WTC11 (cell line): Measurements from ENCODE around the gene SLC34A1. TPM values are rescaled to one million over a fixed set of nuclear protein-coding genes. Genes with fewer than 3 reads are reported as not detected.
A peak's percentile ranks its signal among the peaks of the same experiment; 100 is the strongest.

Experiments used
- ATAC-seq: fragments of 200-7000 bp; cut with Tn5 transposase; 2 replicates; pipeline ENCODE4 v1.10.0; 2021; ENCODE audit warnings: mild to moderate bottlenecking, moderate library complexity
- CTCF ChIA-PET: fragments of 300-600 bp; sonication (Branson Sonifier 250); formaldehyde crosslinking; loops from one replicate; lab custom pipeline; 2021; ENCODE audit warnings: antibody characterized with exemption; lab: Charles Lee
- POLR2A ChIA-PET: fragments of 350-600 bp; sonication (Branson Sonifier 250); formaldehyde crosslinking; loops from one replicate; lab custom pipeline; 2021; ENCODE audit warnings: antibody characterized with exemption; lab: Charles Lee
- DNase-seq: peaks from one replicate; pipeline ENCODE4 v3.0.0; 2021; ENCODE audit warnings: low spot score
- H3K27ac Mint-ChIP-seq: 2 replicates; pipeline ENCODE4 v1.8.0; 2021; ENCODE audit warnings: mixed read lengths
- H3K27me3 Mint-ChIP-seq: 2 replicates; pipeline ENCODE4 v1.8.0; 2021; ENCODE audit warnings: low read depth, mild to moderate bottlenecking, moderate library complexity, mixed read lengths
- H3K36me3 Mint-ChIP-seq: 2 replicates; pipeline ENCODE4 v1.8.0; 2021; ENCODE audit warnings: mixed read lengths
- H3K4me1 Mint-ChIP-seq: 2 replicates; pipeline ENCODE4 v1.8.0; 2022; ENCODE audit warnings: mixed read lengths
- H3K4me3 Mint-ChIP-seq: 2 replicates; pipeline ENCODE4 v1.8.0; 2021; ENCODE audit warnings: mild to moderate bottlenecking, moderate library complexity, mixed read lengths
- H3K9me3 Mint-ChIP-seq: 2 replicates; pipeline ENCODE4 v1.8.0; 2021; ENCODE audit warnings: mixed read lengths
- AR ChIP-seq: fragments of 250-450 bp; sonication (Bioruptor Pico); IDR thresholded peaks from 2 replicates; pipeline ENCODE4 v1.9.0; 2021; ENCODE audit warnings: mild to moderate bottlenecking
- ATF2 ChIP-seq: sonication (generic); formaldehyde crosslinking; IDR thresholded peaks from 2 replicates; pipeline ENCODE4 v1.8.1; 2022; ENCODE audit warnings: low read depth, missing genetic modification reagents, borderline replicate concordance
- ATF3 ChIP-seq: sonication (generic); formaldehyde crosslinking; conservative IDR thresholded peaks from 2 replicates; pipeline ENCODE4 v1.8.1; 2022; ENCODE audit warnings: mild to moderate bottlenecking, missing genetic modification reagents
- CREB1 ChIP-seq: sonication (generic); formaldehyde crosslinking; IDR thresholded peaks from 2 replicates; pipeline ENCODE4 v1.8.0; 2023; ENCODE audit warnings: mild to moderate bottlenecking, missing genetic modification reagents
- CTCF ChIP-seq: fragments of 200-600 bp; IDR thresholded peaks from 2 replicates; pipeline ENCODE4 v1.8.0; 2022; ENCODE audit warnings: antibody characterized with exemption
- E2F5 ChIP-seq: sonication (generic); formaldehyde crosslinking; IDR thresholded peaks from 2 replicates; pipeline ENCODE4 v1.8.1; 2022; ENCODE audit warnings: mild to moderate bottlenecking, moderate library complexity, missing genetic modification reagents
- ELF4 ChIP-seq: sonication (generic); formaldehyde crosslinking; IDR thresholded peaks from 2 replicates; pipeline ENCODE4 v1.8.1; 2022; ENCODE audit warnings: low read depth, mild to moderate bottlenecking, moderate library complexity, missing genetic modification reagents
- GRHL2 ChIP-seq: fragments of 250-450 bp; sonication (Bioruptor Pico); IDR thresholded peaks from 2 replicates; pipeline ENCODE4 v1.8.0; 2022; ENCODE audit warnings: mild to moderate bottlenecking, moderate library complexity; ENCODE audit not compliant: insufficient replicate concordance, severe bottlenecking
- IRF1 ChIP-seq: sonication (generic); formaldehyde crosslinking; IDR thresholded peaks from 2 replicates; pipeline ENCODE4 v1.8.0; 2023; ENCODE audit warnings: missing genetic modification reagents
- NFE2L1 ChIP-seq: sonication (generic); formaldehyde crosslinking; IDR thresholded peaks from 2 replicates; pipeline ENCODE4 v1.8.1; 2023; ENCODE audit warnings: missing genetic modification reagents
- NFYB ChIP-seq: sonication (generic); formaldehyde crosslinking; conservative IDR thresholded peaks from 2 replicates; pipeline ENCODE4 v1.8.0; 2022; ENCODE audit warnings: low read depth, missing genetic modification reagents
- NR1H2 ChIP-seq: sonication (generic); formaldehyde crosslinking; IDR thresholded peaks from 2 replicates; pipeline ENCODE4 v1.9.0; 2021; ENCODE audit warnings: mild to moderate bottlenecking, moderate library complexity, missing genetic modification reagents
- NR2C2 ChIP-seq: sonication (generic); formaldehyde crosslinking; IDR thresholded peaks from 2 replicates; pipeline ENCODE4 v1.8.0; 2022; ENCODE audit warnings: mild to moderate bottlenecking, missing genetic modification reagents
- PREB ChIP-seq: sonication (generic); formaldehyde crosslinking; IDR thresholded peaks from 2 replicates; pipeline ENCODE4 v1.8.1; 2022; ENCODE audit warnings: mild to moderate bottlenecking, missing genetic modification reagents, moderate library complexity, borderline replicate concordance
- SMAD4 ChIP-seq: sonication (generic); formaldehyde crosslinking; IDR thresholded peaks from 2 replicates; pipeline ENCODE4 v1.8.0; 2022; ENCODE audit warnings: mild to moderate bottlenecking, missing genetic modification reagents
- SOX15 ChIP-seq: fragments of 250-450 bp; sonication (Bioruptor Pico); IDR thresholded peaks from 2 replicates; pipeline ENCODE4 v1.9.0; 2021; ENCODE audit warnings: mild to moderate bottlenecking
- ZNF121 ChIP-seq: sonication (generic); formaldehyde crosslinking; IDR thresholded peaks from 2 replicates; pipeline ENCODE4 v1.8.0; 2023; ENCODE audit warnings: missing genetic modification reagents
- ZNF219 ChIP-seq: sonication (generic); formaldehyde crosslinking; IDR thresholded peaks from 2 replicates; pipeline ENCODE4 v1.8.0; 2023; ENCODE audit warnings: missing genetic modification reagents, mild to moderate bottlenecking, borderline replicate concordance
- ZNF232 ChIP-seq: sonication (generic); formaldehyde crosslinking; IDR thresholded peaks from 2 replicates; pipeline ENCODE4 v1.8.0; 2022; ENCODE audit warnings: mild to moderate bottlenecking, missing genetic modification reagents
- total RNA-seq: library from RNA; stranded (reverse); gene quantifications from 3 replicates; pipeline ENCODE4 v1.2.3, GENCODE V29; 2021

The SLC34A1 gene
- total RNA-seq, 1 experiment from 2014 or later = not detected

- TF ChIP-seq ZNF121 (no peak), AR (CRISPR knock-in tag) (no peak), ATF2 (CRISPR knock-in tag) (no peak), NR2C2 (CRISPR knock-in tag) (no peak), ELF4 (no peak)
- TF ChIP-seq, all 79 proteins: peak for 0
These were observed 55.4 kb downstream of the SLC34A1 start (continued) for GRCh38 chr5:177439518-177440053.

- Mint-ChIP-seq H3K27ac (peak overlapping the region; percentile 31; the same call in 1 of the 2 replicates), H3K36me3 (peaks cover 34% of the 10 kb centered on the region), H3K4me1 (peaks cover 24% of the 10 kb centered on the region), H3K9me3 (peaks cover 4% of the 10 kb centered on the region), H3K4me3 (no peak overlapping the region), H3K27me3 (peaks cover 15% of the 10 kb centered on the region)
- TF ChIP-seq E2F5 (CRISPR knock-in tag) (no peak), GRHL2 (CRISPR knock-in tag) (no peak), CTCF (no peak), ATF3 (CRISPR knock-in tag) (no peak), PREB (no peak), CREB1 (CRISPR knock-in tag) (no peak), SMAD4 (CRISPR knock-in tag) (no peak), NFE2L1 (CRISPR knock-in tag) (no peak), ZNF219 (CRISPR knock-in tag) (no peak), NR1H2 (CRISPR knock-in tag) (no peak), SOX15 (no peak), IRF1 (CRISPR knock-in tag) (no peak), NFYB (CRISPR knock-in tag) (no peak), ZNF232 (CRISPR knock-in tag) (no peak)
- DNase-seq (no peak), ATAC-seq (peak; percentile 58)
- POLR2A ChIA-PET = interaction anchor here (0.8 to 1.2 kb wide), 2 partner anchors 14 kb away, joined by 3 to 4 read pairs; partner anchors contain the start of gene GRK6
- CTCF ChIA-PET = interaction anchor here (1.0 to 15.8 kb wide), 8 partner anchors 14 to 131 kb away, joined by 3 to 171 read pairs (median 10); no protein-coding TSS in a partner anchor
These were observed 56.2 kb downstream of the SLC34A1 start for GRCh38 chr5:177440211-177440989.
